Stimulated activated CD8-positive, alpha-beta memory T cell treated with anti-CD3 and anti-CD28 coated beads, Interleukin-4, amount 100 ng/mL, for 48 hours (primary cell): Measurements from ENCODE around the gene TIAM1.

Source experiments
- DNase-seq: peaks from one replicate; pipeline ENCODE4 v3.0.0-alpha.2; 2020

The TIAM1 gene

GRCh38 chr21:31164713-31165694 lies 179.1 kb downstream of the TIAM1 start:
- no peak for DNase-seq

GRCh38 chr21:31162827-31163226 lies 181.2 kb downstream of the TIAM1 start:
- DNase-seq: no peak

GRCh38 chr21:31162079-31162699 lies 181.9 kb downstream of the TIAM1 start:
- DNase-seq: no peak

- DNase-seq: no peak
Measured at GRCh38 chr21:31161157-31161556, 182.9 kb downstream of the TIAM1 start.

- no peak for DNase-seq
Measured at GRCh38 chr21:31159808-31160207, 184.3 kb downstream of the TIAM1 start.

GRCh38 chr21:31158789-31159581 lies 185.1 kb downstream of the TIAM1 start:
- DNase-seq: no peak

- DNase-seq: no peak
Measured at GRCh38 chr21:31157756-31158155, 186.3 kb downstream of the TIAM1 start.

- no peak for DNase-seq
Measured at GRCh38 chr21:31156662-31157061, 187.4 kb downstream of the TIAM1 start.

- DNase-seq: no peak
Measured at GRCh38 chr21:31156169-31156568, 187.9 kb downstream of the TIAM1 start.

GRCh38 chr21:31151156-31152045 lies 192.7 kb downstream of the TIAM1 start:
- DNase-seq: no peak

- DNase-seq: no peak
Measured at GRCh38 chr21:31145274-31145673, 198.8 kb downstream of the TIAM1 start.

- DNase-seq: no peak
Measured at GRCh38 chr21:31143036-31143435, 201.0 kb downstream of the TIAM1 start.

GRCh38 chr21:31142600-31142999 lies 201.5 kb downstream of the TIAM1 start:
- no peak for DNase-seq

GRCh38 chr21:31141389-31142000 lies 202.6 kb downstream of the TIAM1 start:
- no peak for DNase-seq

GRCh38 chr21:31140676-31141075 lies 203.4 kb downstream of the TIAM1 start:
- DNase-seq: no peak

- DNase-seq: no peak
Measured at GRCh38 chr21:31140025-31140424, 204.0 kb downstream of the TIAM1 start.

- no peak for DNase-seq
Measured at GRCh38 chr21:31137960-31138359, 206.1 kb downstream of the TIAM1 start.

- no peak for DNase-seq
Measured at GRCh38 chr21:31136891-31137290, 207.2 kb downstream of the TIAM1 start.

GRCh38 chr21:31135531-31136184 lies 208.4 kb downstream of the TIAM1 start:
- no peak for DNase-seq

GRCh38 chr21:31133243-31133830 lies 210.7 kb downstream of the TIAM1 start:
- DNase-seq: no peak
